MCF 10A (cell line): Measurements from ENCODE around the gene MLYCD. TPM values are rescaled to one million over a fixed set of nuclear protein-coding genes. Genes with fewer than 3 reads are reported as not detected.

Source experiments
- total RNA-seq: library from RNA; stranded (reverse); gene quantifications from 2 replicates; pipeline ENCODE4 v1.2.3, GENCODE V29; 2022

The MLYCD gene
- total RNA-seq, 1 experiment from 2014 or later, result 2.5 TPM

Other genes starting within 250 kb of the MLYCD start
- 101 and 138 TPM in 2 replicates for gene HSBP1, start 91.1 kb upstream of the MLYCD start, total RNA-seq
- 3.7 and 6.3 TPM in 2 replicates for gene OSGIN1, start 54.1 kb downstream of the MLYCD start, total RNA-seq
- gene NECAB2, start 69.1 kb downstream of the MLYCD start, total RNA-seq, result 2.3 and 3.6 TPM in 2 replicates
- not detected in 2 replicates for gene SLC38A8, start 143.7 kb downstream of the MLYCD start, total RNA-seq
- 63.6 and 75.1 TPM in 2 replicates for gene MBTPS1, start 217.8 kb downstream of the MLYCD start, total RNA-seq
- 13.3 and 20.9 TPM in 2 replicates for gene HSDL1, start 246.1 kb downstream of the MLYCD start, total RNA-seq
- gene DNAAF1, start 246.2 kb downstream of the MLYCD start, total RNA-seq, result not detected in 2 replicates